ENCODE results near the gene POLR2F.

Gene POLR2F

GRCh38 chr22:37982151-37982785, 28.8 kb downstream of the POLR2F start:
- no peak for DNase-seq (ENCODE audit: low read depth)

GRCh38 chr22:37982938-37983859, 29.7 kb downstream of the POLR2F start:
- DNase-seq (ENCODE audit: low read depth): no peak

- DNase-seq (ENCODE audit: low read depth): no peak
Observed at GRCh38 chr22:37983860-37984791, 30.6 kb downstream of the POLR2F start, which contains the start of gene SOX10. TSS of gene SOX10 (minus strand) at chr22:37984555. CDS start at chr22:37983784, 771 bp downstream.

- no peak for DNase-seq (ENCODE audit: low read depth)
Observed at GRCh38 chr22:37985050-37985585, 31.6 kb downstream of the POLR2F start.

GRCh38 chr22:37985751-37986281, 32.3 kb downstream of the POLR2F start:
- DNase-seq (ENCODE audit: low read depth): no peak

GRCh38 chr22:37986371-37986770, 32.9 kb downstream of the POLR2F start:
- no peak for DNase-seq (ENCODE audit: low read depth)

- no peak for DNase-seq (ENCODE audit: low read depth)
Observed at GRCh38 chr22:37989146-37990045, 35.9 kb downstream of the POLR2F start.

- no peak for DNase-seq (ENCODE audit: low read depth)
Observed at GRCh38 chr22:37990301-37990700, 36.8 kb downstream of the POLR2F start.

GRCh38 chr22:37990862-37991261, 37.4 kb downstream of the POLR2F start:
- DNase-seq (ENCODE audit: low read depth): no peak

- no peak for DNase-seq (ENCODE audit: low read depth)
Observed at GRCh38 chr22:37991731-37992442, 38.4 kb downstream of the POLR2F start.

GRCh38 chr22:37994049-37994448, 40.5 kb downstream of the POLR2F start:
- no peak for DNase-seq (ENCODE audit: low read depth)

- no peak for DNase-seq (ENCODE audit: low read depth)
Observed at GRCh38 chr22:37994982-37995381, 41.5 kb downstream of the POLR2F start.

- DNase-seq (ENCODE audit: low read depth): no peak
Observed at GRCh38 chr22:37995460-37995859, 42.0 kb downstream of the POLR2F start.

- DNase-seq (ENCODE audit: low read depth): no peak
Observed at GRCh38 chr22:37996079-37996478, 42.6 kb downstream of the POLR2F start.

- no peak for DNase-seq (ENCODE audit: low read depth)
Observed at GRCh38 chr22:37996515-37997246, 43.2 kb downstream of the POLR2F start.

- no peak for DNase-seq (ENCODE audit: low read depth)
Observed at GRCh38 chr22:37998543-37998942, 45.0 kb downstream of the POLR2F start.

GRCh38 chr22:37999236-37999635, 45.7 kb downstream of the POLR2F start:
- DNase-seq (ENCODE audit: low read depth): no peak

- DNase-seq (ENCODE audit: low read depth): peak; percentile 70
Observed at GRCh38 chr22:37999640-38000272, 46.3 kb downstream of the POLR2F start.

GRCh38 chr22:38005943-38006342, 52.4 kb downstream of the POLR2F start:
- no peak for DNase-seq (ENCODE audit: low read depth)
